ENCODE data around the gene PDZD2. TPM values are rescaled to one million over a fixed set of nuclear protein-coding genes. Genes with fewer than 3 reads are reported as not detected.
A peak's percentile ranks its signal among the peaks of the same experiment; 100 is the strongest.

The PDZD2 gene
- total RNA-seq, 1 donor from 2014 or later: 1.1 TPM

DNA sequence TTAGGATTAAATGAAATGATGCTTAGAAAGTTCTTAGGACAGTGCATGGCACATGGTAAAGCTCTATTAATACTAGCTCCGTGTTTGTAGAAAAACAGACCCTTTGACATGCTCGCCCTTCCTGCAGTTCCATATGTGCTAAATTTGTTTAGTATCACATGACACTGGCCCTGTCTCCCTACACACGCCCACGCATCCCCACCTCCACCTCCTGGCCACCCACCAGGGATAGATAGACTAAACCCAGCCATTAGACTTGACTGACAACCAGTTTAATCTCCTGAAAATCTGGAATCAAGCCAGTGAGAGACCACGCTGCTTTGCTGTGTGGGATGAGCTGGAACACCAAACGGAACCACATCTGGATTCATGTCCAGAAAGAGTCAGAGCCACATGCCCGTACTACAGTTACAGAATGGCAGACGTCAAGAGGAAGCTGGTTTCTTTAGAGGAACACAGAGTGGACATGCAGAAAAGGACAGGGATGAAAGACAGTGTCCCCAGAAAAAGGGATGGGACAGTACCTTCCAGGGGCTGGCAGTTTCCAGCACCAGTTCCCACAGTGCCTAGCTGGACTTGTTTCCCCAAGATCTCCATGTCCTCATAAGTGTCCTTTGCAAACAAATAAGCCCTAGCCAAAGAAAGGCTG, 186.1 kb downstream of the PDZD2 start:
- no peaks in the 10 kb centered on the region for H3K36me3 ChIP-seq
- H3K27ac ChIP-seq: no peak overlapping the region
- no peaks in the 10 kb centered on the region for H4K20me1 ChIP-seq (ENCODE audit: low read depth)
- peaks cover 7% of the 10 kb centered on the region for H3K9me3 ChIP-seq (ENCODE audit: low read depth)
- peaks cover 3% of the 10 kb centered on the region for H3K4me1 Mint-ChIP-seq
- no peak overlapping the region for H2AFZ ChIP-seq (replicated peaks)
- H3K27ac Mint-ChIP-seq: no peak overlapping the region
- H3K36me3 Mint-ChIP-seq: no peaks in the 10 kb centered on the region
- H3K4me3 Mint-ChIP-seq: no peak overlapping the region
- DNase-seq (ENCODE audit: low spot score): no peak
- peaks cover 11% of the 10 kb centered on the region for H3K9me3 Mint-ChIP-seq
- H3K4me3 ChIP-seq: no peak overlapping the region
- H3K27me3 ChIP-seq: no peaks in the 10 kb centered on the region
- no peak overlapping the region for H3K4me2 ChIP-seq
- TF ChIP-seq, protein P1, sequence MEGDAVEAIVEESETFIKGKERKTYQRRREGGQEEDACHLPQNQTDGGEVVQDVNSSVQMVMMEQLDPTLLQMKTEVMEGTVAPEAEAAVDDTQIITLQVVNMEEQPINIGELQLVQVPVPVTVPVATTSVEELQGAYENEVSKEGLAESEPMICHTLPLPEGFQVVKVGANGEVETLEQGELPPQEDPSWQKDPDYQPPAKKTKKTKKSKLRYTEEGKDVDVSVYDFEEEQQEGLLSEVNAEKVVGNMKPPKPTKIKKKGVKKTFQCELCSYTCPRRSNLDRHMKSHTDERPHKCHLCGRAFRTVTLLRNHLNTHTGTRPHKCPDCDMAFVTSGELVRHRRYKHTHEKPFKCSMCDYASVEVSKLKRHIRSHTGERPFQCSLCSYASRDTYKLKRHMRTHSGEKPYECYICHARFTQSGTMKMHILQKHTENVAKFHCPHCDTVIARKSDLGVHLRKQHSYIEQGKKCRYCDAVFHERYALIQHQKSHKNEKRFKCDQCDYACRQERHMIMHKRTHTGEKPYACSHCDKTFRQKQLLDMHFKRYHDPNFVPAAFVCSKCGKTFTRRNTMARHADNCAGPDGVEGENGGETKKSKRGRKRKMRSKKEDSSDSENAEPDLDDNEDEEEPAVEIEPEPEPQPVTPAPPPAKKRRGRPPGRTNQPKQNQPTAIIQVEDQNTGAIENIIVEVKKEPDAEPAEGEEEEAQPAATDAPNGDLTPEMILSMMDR (IDR thresholded peaks at IDR 0.05): no peak
- no peak for TF ChIP-seq EZH2phosphoT487 (IDR thresholded peaks at IDR 0.05)
- TF ChIP-seq EZH2 (IDR thresholded peaks at IDR 0.05): no peak
- H3K4me1 ChIP-seq: no peaks in the 10 kb centered on the region
- no peaks in the 10 kb centered on the region for H3K27me3 Mint-ChIP-seq (ENCODE audit: insufficient read depth, low read depth)
- no peaks in the 10 kb centered on the region for H3F3A ChIP-seq (ENCODE audit: low read depth)
- no peak overlapping the region for H3K9ac ChIP-seq
- H3K79me2 ChIP-seq (ENCODE audit: low read depth): no peaks in the 10 kb centered on the region

- H2AFZ ChIP-seq (replicated peaks): no peak overlapping the region
- Mint-ChIP-seq H3K36me3 (no peaks in the 10 kb centered on the region), H3K4me3 (no peak overlapping the region), H3K4me1 (peaks cover 3% of the 10 kb centered on the region), H3K9me3 (peaks cover 13% of the 10 kb centered on the region), H3K27ac (no peak overlapping the region), H3K27me3 (ENCODE audit: insufficient read depth, low read depth) (no peaks in the 10 kb centered on the region)
- no peaks in the 10 kb centered on the region for H3F3A ChIP-seq (ENCODE audit: low read depth)
- no peaks in the 10 kb centered on the region for H3K27me3 ChIP-seq
- no peak overlapping the region for H3K9ac ChIP-seq
- H3K9me3 ChIP-seq (ENCODE audit: low read depth): peaks cover 7% of the 10 kb centered on the region
- no peaks in the 10 kb centered on the region for H3K36me3 ChIP-seq
- H3K79me2 ChIP-seq (ENCODE audit: low read depth): no peaks in the 10 kb centered on the region
- no peak overlapping the region for H3K4me2 ChIP-seq
- H3K27ac ChIP-seq: no peak overlapping the region
- no peaks in the 10 kb centered on the region for H3K4me1 ChIP-seq
- no peak overlapping the region for H3K4me3 ChIP-seq
- H4K20me1 ChIP-seq (ENCODE audit: low read depth): no peaks in the 10 kb centered on the region
- DNase-seq (ENCODE audit: low spot score): peak; percentile 76
- TF ChIP-seq, protein P1 (IDR thresholded peaks at IDR 0.05): peak; percentile 87
- TF ChIP-seq EZH2 (IDR thresholded peaks at IDR 0.05): no peak
Observed at GRCh38 chr5:31825518-31826068, 186.7 kb downstream of the PDZD2 start.

GRCh38 chr5:31827867-31828266, 188.9 kb downstream of the PDZD2 start:
- H3K27me3 ChIP-seq: no peaks in the 10 kb centered on the region
- H2AFZ ChIP-seq (replicated peaks): no peak overlapping the region
- Mint-ChIP-seq H3K36me3 (no peaks in the 10 kb centered on the region), H3K4me1 (peaks cover 3% of the 10 kb centered on the region), H3K27ac (no peak overlapping the region), H3K27me3 (ENCODE audit: insufficient read depth, low read depth) (no peaks in the 10 kb centered on the region), H3K9me3 (peaks cover 15% of the 10 kb centered on the region), H3K4me3 (no peak overlapping the region)
- H3K9me3 ChIP-seq (ENCODE audit: low read depth): peaks cover 7% of the 10 kb centered on the region
- H3K79me2 ChIP-seq (ENCODE audit: low read depth): no peaks in the 10 kb centered on the region
- DNase-seq (ENCODE audit: low spot score): no peak
- no peaks in the 10 kb centered on the region for H4K20me1 ChIP-seq (ENCODE audit: low read depth)
- no peak overlapping the region for H3K4me2 ChIP-seq
- no peaks in the 10 kb centered on the region for H3K36me3 ChIP-seq
- TF ChIP-seq EZH2 (IDR thresholded peaks at IDR 0.05) (no peak), EZH2phosphoT487 (IDR thresholded peaks at IDR 0.05) (no peak)
- TF ChIP-seq, protein P1 (IDR thresholded peaks at IDR 0.05): no peak
- H3K27ac ChIP-seq: no peak overlapping the region
- no peak overlapping the region for H3K4me3 ChIP-seq
- H3K9ac ChIP-seq: no peak overlapping the region
- H3F3A ChIP-seq (ENCODE audit: low read depth): no peaks in the 10 kb centered on the region
- H3K4me1 ChIP-seq: no peaks in the 10 kb centered on the region

All from neural progenitor cell (in vitro differentiated cells).